ENCODE measurements around the gene LEO1.
A peak's percentile ranks its signal among the peaks of the same experiment; 100 is the strongest.

GRCh38 chr15:52018693-52019393 lies 47.3 kb upstream of the LEO1 start, which contains the start of gene MAPK6:
- peak; percentile 99 for TF ChIP-seq TAF1 (IDR thresholded peaks at IDR 0.05; ENCODE audit: low read depth, low read length)
- TF ChIP-seq POLR2AphosphoS5 (IDR thresholded peaks at IDR 0.05; ENCODE audit: low read depth, low read length), result peak; percentile 63; the same call in 1 of the 2 replicates
- peak; percentile 80 for TF ChIP-seq POLR2A (IDR thresholded peaks at IDR 0.05; ENCODE audit: low read depth, low read length)
- 0 out of 2 replicates have a peak, but pooled peaks have one; percentile 1 for TF ChIP-seq SPI1 (IDR thresholded peaks at IDR 0.05; ENCODE audit: low read depth, low read length)
- peak; percentile 32 for TF ChIP-seq PAX5 (IDR thresholded peaks at IDR 0.05; ENCODE audit: insufficient read depth, low read length, severe bottlenecking)
- TF ChIP-seq POU2F2 (IDR thresholded peaks at IDR 0.05; ENCODE audit: low read depth, low read length), result peak; percentile 80
